Fibroblast of the conjunctiva (primary cell): ENCODE results near the gene AMH.

Experiments used
- DNase-seq: peaks from one replicate; pipeline ENCODE4 v3.0.0-alpha.2; 2010; ENCODE audit warnings: low read depth

Gene AMH

DNA sequence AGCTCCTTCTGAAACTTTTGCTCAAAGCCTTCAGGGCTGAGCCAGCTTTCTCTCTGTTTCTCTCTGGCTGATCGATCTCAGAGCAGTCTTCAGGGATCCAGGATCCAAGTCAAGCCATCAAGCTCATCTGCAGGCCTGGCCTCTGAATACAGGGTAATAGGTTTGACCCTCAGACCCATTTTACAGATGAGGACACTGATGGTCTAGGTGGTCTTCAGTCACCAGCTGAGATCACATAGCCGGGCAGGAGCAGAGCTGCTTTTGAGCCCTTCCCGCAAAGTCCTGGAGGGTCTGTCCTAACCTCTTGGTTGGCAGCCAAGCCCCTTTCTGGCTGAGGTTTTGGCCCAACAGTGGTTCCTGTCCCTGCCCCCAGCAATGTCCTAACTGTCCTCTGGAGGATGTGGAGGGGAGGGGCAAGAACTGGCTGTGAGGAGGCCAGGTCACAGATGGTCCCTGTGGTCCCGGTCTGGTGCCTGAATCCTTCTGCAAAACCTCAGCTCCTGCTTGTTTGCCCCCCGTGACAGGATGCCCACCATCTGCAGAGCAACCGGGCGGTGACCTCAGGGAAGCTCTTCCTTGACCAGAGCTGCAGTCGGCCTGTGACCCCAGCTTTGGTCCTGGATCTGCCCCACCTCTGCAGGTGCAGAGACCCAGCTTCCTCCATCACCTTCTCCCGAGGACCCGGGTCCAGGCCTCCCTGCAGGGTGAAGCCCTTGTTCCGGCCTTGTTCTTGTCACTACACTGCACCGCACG lies 38.6 kb downstream of the AMH start:
- no peak for DNase-seq

DNA sequence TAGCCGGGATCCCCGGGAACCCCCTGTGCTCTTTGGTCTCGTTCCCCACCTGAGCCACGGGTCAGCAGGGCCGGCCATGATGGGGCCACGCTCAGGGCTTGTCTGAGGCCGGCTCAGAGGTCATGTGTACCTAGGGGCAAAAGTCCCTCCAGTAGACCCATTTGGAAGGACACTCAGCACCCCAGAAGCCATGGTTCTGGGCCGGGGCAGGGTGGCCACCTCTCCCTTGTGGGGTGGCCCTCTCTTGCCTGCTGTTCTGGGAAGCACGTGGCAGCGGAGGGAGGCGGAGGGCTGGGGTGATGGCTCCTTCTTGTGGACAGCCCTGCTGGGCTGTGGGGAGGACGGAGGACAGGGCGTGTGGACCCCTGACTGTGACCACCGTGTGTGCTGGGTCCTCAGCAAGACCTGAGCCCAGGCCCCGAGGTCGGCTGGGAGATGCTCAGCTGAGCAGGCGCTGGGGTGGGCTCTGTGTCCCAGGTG lies 39.3 kb downstream of the AMH start:
- no peak for DNase-seq

DNA sequence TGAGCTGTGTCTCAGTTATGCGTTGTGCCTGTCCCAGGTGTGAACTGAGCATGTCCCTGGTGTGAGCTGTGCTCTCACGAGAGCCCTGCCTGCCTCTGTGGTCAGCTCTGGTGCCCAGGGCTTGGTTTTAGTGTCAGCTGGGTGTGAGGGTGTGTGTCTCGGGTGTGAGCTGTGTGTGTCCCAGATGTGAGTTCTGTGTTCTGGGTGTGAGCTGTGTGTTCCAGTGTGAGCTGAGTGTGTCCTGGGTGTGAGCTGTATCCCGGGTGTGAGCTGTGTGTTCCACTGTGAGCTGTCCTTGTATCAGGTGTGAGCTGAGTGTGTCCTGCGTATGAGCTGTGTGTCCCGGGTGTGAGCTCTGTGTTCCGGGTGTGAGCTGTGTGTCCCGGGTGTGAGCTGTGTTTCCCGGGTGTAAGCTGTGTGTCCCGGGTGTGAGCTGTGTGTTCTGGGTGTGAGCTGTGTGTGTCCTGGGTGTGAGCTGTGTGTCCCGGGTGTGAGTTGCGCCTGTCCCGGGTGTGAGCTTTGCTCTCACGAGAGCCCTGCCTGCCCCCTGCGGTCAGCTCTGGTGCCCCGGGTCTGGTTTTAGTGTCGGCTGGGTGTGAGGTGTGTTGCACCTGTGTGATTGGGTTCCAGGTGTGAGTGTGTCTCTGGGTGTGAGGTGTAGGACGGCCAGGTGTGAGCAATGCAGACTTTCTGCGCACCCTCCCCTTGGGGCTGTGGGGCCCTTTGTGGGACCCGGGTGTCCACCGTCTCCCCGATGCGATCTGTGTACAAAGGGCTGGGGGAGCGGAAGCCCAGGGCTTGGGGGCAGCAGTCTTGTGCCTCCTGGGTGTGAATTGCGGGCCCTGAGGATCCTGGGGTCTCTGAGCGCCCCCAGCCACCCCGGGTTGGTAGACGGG lies 39.9 kb downstream of the AMH start:
- DNase-seq = no peak

DNA sequence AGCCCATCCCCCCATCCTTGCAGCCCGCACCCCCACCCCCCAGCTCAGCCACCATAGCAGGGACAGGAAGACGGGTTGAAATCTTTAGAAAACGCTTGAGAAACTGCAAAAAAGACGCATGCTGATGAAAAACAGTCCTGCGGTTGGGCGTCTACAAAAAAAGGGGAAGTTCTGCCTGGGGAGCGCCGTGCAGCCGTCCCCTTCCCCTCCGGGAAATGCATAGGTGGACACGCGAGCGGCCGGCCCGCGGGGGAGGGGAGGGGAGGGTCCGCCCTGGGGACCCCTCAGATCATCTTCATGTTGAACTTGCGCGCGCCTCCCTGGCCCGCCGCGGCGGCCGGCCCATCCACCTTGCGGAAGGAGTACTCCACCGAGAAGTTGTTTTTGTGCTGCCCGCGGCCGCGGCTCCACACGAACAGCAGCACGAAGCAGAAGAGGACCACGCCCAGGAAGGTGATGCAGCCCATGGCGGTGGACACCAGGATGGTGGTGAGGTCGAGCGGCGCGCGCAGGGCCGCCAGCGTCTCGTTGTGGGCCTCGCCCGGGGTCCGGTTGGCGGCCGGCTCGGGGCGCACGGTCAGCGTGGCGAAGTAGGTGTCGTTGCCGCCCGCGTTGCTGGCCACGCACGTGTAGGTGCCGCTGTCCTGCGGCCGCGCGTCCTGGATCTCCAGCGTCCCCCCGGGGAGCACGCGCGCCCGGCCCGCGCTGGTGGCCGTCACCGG lies 40.8 kb downstream of the AMH start:
- no peak for DNase-seq

DNA sequence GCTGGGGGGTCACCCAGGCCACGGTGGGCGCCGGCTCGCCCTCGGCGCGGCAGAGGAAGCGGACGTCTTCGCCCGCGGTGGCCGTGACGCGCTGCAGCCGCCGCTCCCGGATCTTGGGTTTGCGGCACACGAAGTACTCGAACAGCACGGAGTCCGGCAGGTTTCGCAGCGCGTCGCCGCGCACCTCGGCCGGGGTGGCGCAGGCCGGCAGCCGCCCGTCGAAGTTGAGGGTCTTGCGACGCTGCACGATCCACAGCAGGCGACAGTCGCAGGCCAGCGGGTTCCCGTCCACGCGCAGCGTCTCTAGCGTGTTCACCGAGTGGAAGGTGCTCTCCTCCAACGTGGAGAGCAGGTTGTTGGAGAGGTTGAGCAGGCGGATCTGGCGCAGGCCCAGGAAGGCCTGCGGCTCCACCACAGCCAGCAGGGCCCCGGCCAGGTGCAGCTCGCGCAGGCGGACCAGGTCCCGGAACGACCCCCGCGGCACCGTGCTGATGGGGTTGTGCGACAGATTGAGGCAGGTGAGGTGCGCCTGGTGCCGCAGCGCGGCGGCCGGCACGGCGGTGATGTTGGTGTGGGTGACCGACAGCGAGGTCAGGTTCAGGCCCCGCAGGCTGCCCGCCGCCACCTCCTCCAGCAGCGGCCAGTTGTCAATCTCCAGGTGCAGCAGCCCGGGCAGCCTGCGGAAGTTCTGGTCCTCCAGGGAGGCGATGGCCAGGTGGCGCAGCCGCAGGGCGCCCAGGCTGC lies 41.5 kb downstream of the AMH start:
- no peak for DNase-seq

DNA sequence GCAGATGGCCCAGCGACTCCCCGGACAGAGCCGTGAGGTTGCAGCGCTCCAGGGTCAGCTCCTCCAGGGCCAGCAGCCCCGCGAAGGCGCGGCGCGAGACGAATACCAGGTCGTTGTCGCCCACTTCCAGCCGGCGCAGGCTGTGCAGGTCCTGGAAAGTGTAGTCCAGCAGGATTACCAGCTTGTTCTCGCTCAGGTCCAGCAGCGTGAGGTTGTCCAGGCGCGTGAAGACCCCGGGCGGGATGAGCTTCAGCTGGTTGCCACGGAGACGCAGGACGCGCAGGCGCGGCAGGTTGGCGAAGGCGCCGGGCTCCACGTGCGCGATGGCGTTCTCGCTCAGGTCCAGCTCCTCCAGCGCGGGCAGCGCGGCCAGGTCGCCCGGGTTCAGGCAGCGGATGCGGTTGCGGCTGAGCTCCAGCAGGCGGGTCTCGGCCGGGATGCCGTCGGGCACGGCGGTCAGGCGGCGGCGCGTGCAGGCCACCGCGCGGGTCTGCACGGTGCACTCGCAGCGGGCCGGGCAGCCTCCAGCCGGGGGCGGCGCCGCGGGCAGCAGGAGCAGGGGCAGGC lies 42.1 kb downstream of the AMH start:
- no peak for DNase-seq

DNA sequence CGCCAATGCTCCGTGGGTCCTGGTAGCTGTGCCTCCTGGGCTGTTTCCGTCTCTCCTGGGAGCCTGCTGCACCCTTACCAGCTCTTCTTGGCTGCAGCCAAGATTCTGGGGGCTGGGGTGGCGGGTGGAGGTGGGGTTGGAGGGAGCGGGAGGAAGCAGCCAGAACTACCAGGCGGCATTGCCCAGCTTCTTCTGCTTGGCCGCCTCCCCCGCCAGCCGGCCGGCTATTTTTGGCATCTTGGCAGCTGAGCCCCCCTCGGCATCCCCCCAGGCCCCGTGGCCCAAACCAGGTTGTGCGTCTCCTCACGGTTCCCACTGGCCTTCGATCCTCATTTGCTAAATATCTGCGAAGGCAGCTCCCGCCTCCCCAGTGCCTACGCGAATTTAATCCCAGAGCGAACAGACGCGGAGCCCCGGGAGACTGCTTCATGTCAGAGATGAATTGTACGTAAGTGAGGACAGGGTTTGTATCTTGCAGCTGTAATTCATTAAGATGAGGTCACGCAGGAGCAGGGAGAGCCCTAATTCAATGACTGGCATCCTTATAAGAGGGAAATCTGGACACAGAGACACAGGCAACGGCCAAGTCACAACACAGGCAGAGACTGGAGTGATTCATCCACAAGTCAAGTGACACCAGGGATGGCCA lies 45.7 kb downstream of the AMH start:
- DNase-seq = peak; percentile 53

DNA sequence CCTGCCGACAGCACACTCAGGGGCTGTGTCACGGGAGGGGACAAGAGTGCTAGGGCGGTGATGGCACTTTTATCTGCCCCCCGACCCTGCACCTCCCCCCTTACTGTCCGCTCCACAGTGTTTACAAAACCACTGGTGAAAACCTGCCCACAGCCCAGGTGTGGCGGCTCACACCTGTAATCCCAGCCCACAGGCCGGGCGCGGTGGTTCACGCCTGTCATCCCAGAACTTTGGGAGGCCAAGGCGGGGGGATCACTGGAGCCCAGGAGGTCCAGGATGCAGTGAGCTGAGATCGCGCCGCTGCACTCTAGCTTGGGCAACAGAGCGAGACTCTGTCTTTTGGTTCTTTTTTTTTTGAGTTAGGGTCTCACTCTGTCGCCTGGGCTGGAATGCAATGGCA lies 47.0 kb downstream of the AMH start:
- DNase-seq = no peak

DNA sequence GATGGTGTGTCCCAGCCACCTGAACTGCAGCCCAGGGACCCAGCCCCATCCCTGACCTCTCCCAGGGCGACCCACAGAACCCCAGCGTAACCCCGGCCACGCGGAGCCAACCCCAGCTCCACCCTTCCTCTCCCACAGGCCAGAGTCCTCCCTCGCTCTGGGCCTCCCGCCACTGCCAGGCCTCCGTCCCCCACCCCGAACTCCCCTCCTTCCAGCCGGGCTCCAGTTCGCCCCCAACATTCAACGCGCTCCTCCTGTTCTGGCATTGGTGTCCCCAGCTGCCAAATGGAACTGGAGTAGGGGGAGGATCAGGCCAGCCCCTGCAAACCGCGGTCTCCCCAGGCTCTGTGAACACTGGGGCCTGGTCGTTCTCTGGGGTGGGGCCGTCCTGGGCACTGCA lies 51.4 kb downstream of the AMH start:
- no peak for DNase-seq
